HFFc6 (cell line): Measurements from ENCODE around the gene JUNB. TPM values are rescaled to one million over a fixed set of nuclear protein-coding genes. Genes with fewer than 3 reads are reported as not detected.

Experiments used
- DNase-seq: peaks from one replicate; pipeline ENCODE4 v3.0.0-alpha.2; 2018
- H3K27ac Mint-ChIP-seq: 2 replicates; pipeline ENCODE4 v1.8.0; 2020; ENCODE audit warnings: mild to moderate bottlenecking, mixed read lengths
- H3K27me3 Mint-ChIP-seq: 2 replicates; pipeline ENCODE4 v1.8.0; 2021; ENCODE audit warnings: mild to moderate bottlenecking, moderate library complexity, mixed read lengths; ENCODE audit not compliant: insufficient read depth
- H3K36me3 Mint-ChIP-seq: 2 replicates; pipeline ENCODE4 v1.8.0; 2021; ENCODE audit warnings: low read depth, mixed read lengths
- H3K4me1 Mint-ChIP-seq: 2 replicates; pipeline ENCODE4 v1.8.0; 2020; ENCODE audit warnings: low read depth, mixed read lengths
- H3K4me3 Mint-ChIP-seq: 2 replicates; pipeline ENCODE4 v1.8.0; 2020; ENCODE audit warnings: mild to moderate bottlenecking, moderate library complexity, mixed read lengths
- H3K9me3 Mint-ChIP-seq: 2 replicates; pipeline ENCODE4 v1.8.0; 2020; ENCODE audit warnings: mild to moderate bottlenecking, mixed read lengths
- long read RNA-seq: library from polyadenylated mRNA; unstranded; transcript quantifications from one replicate; pipeline ENCODE4 v2.0.0, GENCODE V29; 2019
- total RNA-seq, 6 experiments: library from RNA; stranded (reverse); fragmentation: NEBNext Ultra II Directional; extraction: Animal tissue kit (Norgen Biotek cat#: 25700); gene quantifications; 2 replicates in 1 of 6; 3 replicates in 5 of 6; pipeline ENCODE4 v1.2.3, GENCODE V29; 2021
- TF ChIP-seq, protein P1 (sequence below): fragments of 200-600 bp; sonication (generic); IDR thresholded peaks from 2 replicates; pipeline ENCODE4 v1.5.0; 2021; ENCODE audit warnings: antibody characterized with exemption, mild to moderate bottlenecking

The JUNB gene
- 10 to 100 TPM; 52.1 to 89.2 (median 83.8) TPM for total RNA-seq
- long read RNA-seq, transcript JUNB-201 (1 exons, 1,820 nt) = major isoform, 199 of 199 reads
- long read RNA-seq, partial matches to known transcripts = 0 of 199 reads
- long read RNA-seq, other reads (novel, unspliced or antisense) = 0 of 199 reads

GRCh38 chr19:12791345-12792050, at the start of gene JUNB:
Gene JUNB (plus strand): TSS chr19:12791486. CDS start chr19:12791772, 286 bp downstream.
- Mint-ChIP-seq H3K27ac (peak within 1 kb of the TSS; percentile 94), H3K4me1 (peaks cover 44% of the 10 kb centered on the region), H3K9me3 (peaks cover 4% of the 10 kb centered on the region; the same call in 1 of the 2 replicates), H3K27me3 (peaks cover 44% of the 10 kb centered on the region), H3K4me3 (peak within 1 kb of the TSS; percentile 94), H3K36me3 (peaks cover 4% of the 10 kb centered on the region)
- TF ChIP-seq, protein P1, sequence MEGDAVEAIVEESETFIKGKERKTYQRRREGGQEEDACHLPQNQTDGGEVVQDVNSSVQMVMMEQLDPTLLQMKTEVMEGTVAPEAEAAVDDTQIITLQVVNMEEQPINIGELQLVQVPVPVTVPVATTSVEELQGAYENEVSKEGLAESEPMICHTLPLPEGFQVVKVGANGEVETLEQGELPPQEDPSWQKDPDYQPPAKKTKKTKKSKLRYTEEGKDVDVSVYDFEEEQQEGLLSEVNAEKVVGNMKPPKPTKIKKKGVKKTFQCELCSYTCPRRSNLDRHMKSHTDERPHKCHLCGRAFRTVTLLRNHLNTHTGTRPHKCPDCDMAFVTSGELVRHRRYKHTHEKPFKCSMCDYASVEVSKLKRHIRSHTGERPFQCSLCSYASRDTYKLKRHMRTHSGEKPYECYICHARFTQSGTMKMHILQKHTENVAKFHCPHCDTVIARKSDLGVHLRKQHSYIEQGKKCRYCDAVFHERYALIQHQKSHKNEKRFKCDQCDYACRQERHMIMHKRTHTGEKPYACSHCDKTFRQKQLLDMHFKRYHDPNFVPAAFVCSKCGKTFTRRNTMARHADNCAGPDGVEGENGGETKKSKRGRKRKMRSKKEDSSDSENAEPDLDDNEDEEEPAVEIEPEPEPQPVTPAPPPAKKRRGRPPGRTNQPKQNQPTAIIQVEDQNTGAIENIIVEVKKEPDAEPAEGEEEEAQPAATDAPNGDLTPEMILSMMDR = peak; percentile 42
- peak; percentile 97 for DNase-seq

DNA sequence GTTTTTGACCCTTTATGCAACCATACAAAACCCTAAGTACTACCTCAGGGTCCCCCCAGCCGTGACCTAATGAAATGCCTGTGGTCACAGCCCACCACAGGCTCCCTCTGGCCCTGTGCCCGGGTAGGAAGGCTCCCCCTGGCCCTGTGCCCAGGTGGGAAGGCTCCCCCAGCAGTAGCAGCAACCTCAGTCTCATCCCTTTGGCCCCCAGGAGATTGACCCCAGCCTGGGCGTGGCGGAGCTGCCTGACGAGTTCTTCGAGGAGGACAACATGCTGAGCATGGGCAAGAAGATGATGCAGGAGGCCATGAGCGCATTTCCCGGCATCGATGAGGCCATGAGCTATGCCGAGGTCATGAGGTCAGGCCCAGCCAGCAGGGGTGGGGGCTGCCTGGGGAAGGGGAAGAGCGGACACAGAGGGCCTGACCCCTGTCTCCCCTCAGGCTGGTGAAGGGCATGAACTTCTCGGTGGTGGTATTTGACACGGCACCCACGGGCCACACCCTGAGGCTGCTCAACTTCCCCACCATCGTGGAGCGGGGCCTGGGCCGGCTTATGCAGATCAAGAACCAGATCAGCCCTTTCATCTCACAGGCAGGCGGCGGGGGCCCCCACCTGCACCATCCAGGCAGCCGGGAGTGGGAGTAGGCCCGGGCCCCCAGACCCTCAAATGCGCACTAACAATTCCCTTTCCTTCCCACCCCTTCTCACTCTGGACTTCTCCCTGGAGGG, 46.0 kb upstream of the JUNB start:
- peaks cover 2% of the 10 kb centered on the region for H3K27me3 Mint-ChIP-seq
- H3K27ac Mint-ChIP-seq = no peak overlapping the region
- H3K4me1 Mint-ChIP-seq = no peaks in the 10 kb centered on the region
- peaks cover 31% of the 10 kb centered on the region for H3K36me3 Mint-ChIP-seq
- H3K4me3 Mint-ChIP-seq = no peak overlapping the region
- TF ChIP-seq, protein P1 = no peak
- no peak for DNase-seq
- no peaks in the 10 kb centered on the region for H3K9me3 Mint-ChIP-seq

- peaks cover 24% of the 10 kb centered on the region for H3K36me3 Mint-ChIP-seq
- TF ChIP-seq, protein P1 = no peak
- H3K4me1 Mint-ChIP-seq = no peaks in the 10 kb centered on the region
- no peaks in the 10 kb centered on the region for H3K9me3 Mint-ChIP-seq
- no peak for DNase-seq
- no peak overlapping the region for H3K27ac Mint-ChIP-seq
- H3K4me3 Mint-ChIP-seq = no peak overlapping the region
- peaks cover 11% of the 10 kb centered on the region for H3K27me3 Mint-ChIP-seq
Measured at GRCh38 chr19:12748489-12748888, 42.8 kb upstream of the JUNB start.

DNA sequence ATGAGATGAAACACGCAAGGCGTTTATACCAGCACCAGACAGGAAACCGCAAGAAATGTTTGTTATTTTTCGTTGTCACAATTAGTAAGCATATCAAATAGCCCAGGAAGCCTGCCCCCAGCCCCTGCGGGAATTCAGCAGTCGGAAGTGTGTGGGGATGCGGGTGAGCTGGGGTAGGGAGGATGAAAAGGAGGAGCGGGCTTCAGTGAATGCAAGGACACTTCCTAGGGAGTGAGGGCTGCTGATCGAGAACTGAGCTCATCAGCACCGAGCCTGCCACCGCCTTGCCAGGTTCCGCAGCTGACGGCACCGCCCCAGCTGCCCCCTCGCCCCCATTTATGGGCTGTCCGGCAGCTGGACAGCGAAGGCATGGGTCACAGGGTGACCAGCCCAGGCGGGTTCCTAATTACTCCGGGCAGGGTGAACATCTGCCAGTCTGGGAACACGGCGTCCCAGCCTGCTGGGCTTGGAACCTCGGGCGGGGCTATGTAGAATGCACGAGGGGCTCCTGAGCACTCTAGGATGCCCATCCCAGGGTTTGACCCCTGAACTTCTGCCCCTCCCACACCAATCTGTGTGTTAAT, 41.3 kb upstream of the JUNB start:
- peak; percentile 6 for DNase-seq
- TF ChIP-seq, protein P1 = no peak
- Mint-ChIP-seq H3K27ac (no peak overlapping the region), H3K4me3 (no peak overlapping the region), H3K36me3 (peaks cover 17% of the 10 kb centered on the region), H3K9me3 (no peaks in the 10 kb centered on the region), H3K27me3 (peaks cover 11% of the 10 kb centered on the region), H3K4me1 (no peaks in the 10 kb centered on the region)

- TF ChIP-seq, protein P1 = no peak
- H3K9me3 Mint-ChIP-seq = no peaks in the 10 kb centered on the region
- no peak for DNase-seq
- peaks cover 12% of the 10 kb centered on the region for H3K36me3 Mint-ChIP-seq
- peaks cover 11% of the 10 kb centered on the region for H3K27me3 Mint-ChIP-seq
- H3K4me1 Mint-ChIP-seq = no peaks in the 10 kb centered on the region
- H3K27ac Mint-ChIP-seq = no peak overlapping the region
- no peak overlapping the region for H3K4me3 Mint-ChIP-seq
Measured at GRCh38 chr19:12750851-12751250, 40.4 kb upstream of the JUNB start.
